Neural progenitor cell (in vitro differentiated cells): Measurements from ENCODE around the gene ZNF660. TPM values are rescaled to one million over a fixed set of nuclear protein-coding genes. Genes with fewer than 3 reads are reported as not detected.
A peak's percentile ranks its signal among the peaks of the same experiment; 100 is the strongest.

ENCODE experiments used
- DNase-seq: peaks from one replicate; pipeline ENCODE4 v3.0.0-alpha.2; 2016; ENCODE audit warnings: low spot score
- H2AFZ ChIP-seq: fragments of 200-600 bp; sonication (generic); replicated peaks from 2 replicates; pipeline ENCODE4 v1.6.1; 2016; ENCODE audit warnings: antibody characterized with exemption
- H3F3A ChIP-seq: fragments of 200-600 bp; sonication (generic); 2 replicates; pipeline ENCODE4 v1.6.1; 2016; ENCODE audit warnings: antibody characterized with exemption, low read depth
- H3K27ac ChIP-seq: fragments of 200-600 bp; sonication (generic); 2 replicates; pipeline ENCODE4 v1.5.1; 2016; ENCODE audit warnings: mild to moderate bottlenecking
- H3K27me3 ChIP-seq: fragments of 200-600 bp; sonication (generic); 2 replicates; pipeline ENCODE4 v1.6.1; 2016; ENCODE audit warnings: mild to moderate bottlenecking, moderate library complexity
- H3K36me3 ChIP-seq: fragments of 200-600 bp; sonication (generic); 2 replicates; pipeline ENCODE4 v1.5.1; 2016
- H3K4me1 ChIP-seq: fragments of 200-600 bp; sonication (generic); 2 replicates; pipeline ENCODE4 v1.6.1; 2016; ENCODE audit warnings: mixed run types
- H3K4me2 ChIP-seq: fragments of 200-600 bp; sonication (generic); 2 replicates; pipeline ENCODE4 v1.6.1; 2016
- H3K4me3 ChIP-seq: fragments of 200-600 bp; sonication (generic); 2 replicates; pipeline ENCODE4 v1.5.1; 2016
- H3K79me2 ChIP-seq: fragments of 200-600 bp; sonication (generic); 2 replicates; pipeline ENCODE4 v1.6.1; 2016; ENCODE audit warnings: low read depth
- H3K9ac ChIP-seq: fragments of 200-600 bp; sonication (generic); 2 replicates; pipeline ENCODE4 v1.6.1; 2016
- H3K9me3 ChIP-seq: fragments of 200-600 bp; sonication (generic); 2 replicates; pipeline ENCODE4 v1.5.1; 2016; ENCODE audit warnings: low read depth
- H4K20me1 ChIP-seq: fragments of 200-600 bp; sonication (generic); 2 replicates; pipeline ENCODE4 v1.6.1; 2016; ENCODE audit warnings: low read depth
- H3K27ac Mint-ChIP-seq: 3 replicates; pipeline ENCODE4 v1.8.0; 2021; ENCODE audit warnings: mixed read lengths
- H3K27me3 Mint-ChIP-seq: 2 replicates; pipeline ENCODE4 v1.8.0; 2022; ENCODE audit warnings: low read depth, mild to moderate bottlenecking, inconsistent platforms, moderate library complexity, mixed read lengths; ENCODE audit not compliant: insufficient read depth
- H3K36me3 Mint-ChIP-seq: 3 replicates; pipeline ENCODE4 v1.8.0; 2021; ENCODE audit warnings: mixed read lengths
- H3K4me1 Mint-ChIP-seq: 3 replicates; pipeline ENCODE4 v1.8.0; 2021; ENCODE audit warnings: mixed read lengths
- H3K4me3 Mint-ChIP-seq: 3 replicates; pipeline ENCODE4 v1.8.0; 2021; ENCODE audit warnings: mild to moderate bottlenecking, moderate library complexity, mixed read lengths
- H3K9me3 Mint-ChIP-seq: 3 replicates; pipeline ENCODE4 v1.8.0; 2020; ENCODE audit warnings: mixed read lengths
- CTCF ChIP-seq: fragments of 200-600 bp; sonication (generic); IDR thresholded peaks from 2 replicates; pipeline ENCODE4 v1.5.1; 2017; ENCODE audit warnings: antibody characterized with exemption, mild to moderate bottlenecking
- EZH2 ChIP-seq: fragments of 200-600 bp; sonication (generic); IDR thresholded peaks from 2 replicates; pipeline ENCODE4 v1.6.1; 2017; ENCODE audit warnings: antibody characterized with exemption, mild to moderate bottlenecking, moderate library complexity
- EZH2phosphoT487 ChIP-seq: fragments of 200-600 bp; sonication (generic); IDR thresholded peaks from 2 replicates; pipeline ENCODE4 v1.6.1; 2017; ENCODE audit warnings: antibody characterized with exemption
- total RNA-seq: library from RNA; depleted of rRNA; stranded (reverse); fragments of >200 nt; gene quantifications from 2 replicates; pipeline ENCODE4 v1.2.3, GENCODE V29; 2015; ENCODE audit warnings: low replicate concordance

ZNF660 gene
- total RNA-seq, 1 donor from 2014 or later: 26.7 TPM

- Mint-ChIP-seq H3K9me3 (peaks cover 58% of the 10 kb centered on the region), H3K36me3 (peaks cover 79% of the 10 kb centered on the region)
- H3K36me3 ChIP-seq: peaks cover 61% of the 10 kb centered on the region
These were observed 57.6 kb downstream of the ZNF660 start for GRCh38 chr3:44642337-44642736.

GRCh38 chr3:44643024-44643423 lies 58.3 kb downstream of the ZNF660 start:
- TF ChIP-seq EZH2: no peak
- TF ChIP-seq EZH2phosphoT487: no peak
- TF ChIP-seq CTCF: no peak
- Mint-ChIP-seq H3K4me1 (peaks cover 2% of the 10 kb centered on the region), H3K9me3 (peaks cover 51% of the 10 kb centered on the region), H3K36me3 (peaks cover 72% of the 10 kb centered on the region), H3K4me3 (no peak overlapping the region), H3K27ac (no peak overlapping the region), H3K27me3 (no peaks in the 10 kb centered on the region)
- H4K20me1 ChIP-seq: no peaks in the 10 kb centered on the region
- H3K9ac ChIP-seq: no peak overlapping the region
- no peak overlapping the region for H3K4me2 ChIP-seq
- DNase-seq: no peak
- no peaks in the 10 kb centered on the region for H3K27me3 ChIP-seq
- peaks cover 14% of the 10 kb centered on the region for H3F3A ChIP-seq
- no peak overlapping the region for H3K27ac ChIP-seq
- no peak overlapping the region for H2AFZ ChIP-seq
- peaks cover 25% of the 10 kb centered on the region for H3K9me3 ChIP-seq
- no peak overlapping the region for H3K4me3 ChIP-seq
- H3K79me2 ChIP-seq: peaks cover 17% of the 10 kb centered on the region
- H3K36me3 ChIP-seq: peaks cover 54% of the 10 kb centered on the region
- H3K4me1 ChIP-seq: no peaks in the 10 kb centered on the region

More at GRCh38 chr3:44642337-44642736, 57.6 kb downstream of the ZNF660 start:
- H2AFZ ChIP-seq: no peak overlapping the region
- H3K27ac Mint-ChIP-seq: no peak overlapping the region
- no peak overlapping the region for H3K4me3 Mint-ChIP-seq
- H3K4me2 ChIP-seq: no peak overlapping the region
- peaks cover 14% of the 10 kb centered on the region for H3F3A ChIP-seq
- TF ChIP-seq EZH2phosphoT487: no peak
- no peak for TF ChIP-seq EZH2
- TF ChIP-seq CTCF: no peak
- H3K9me3 ChIP-seq: peaks cover 25% of the 10 kb centered on the region
- H3K4me1 Mint-ChIP-seq: no peaks in the 10 kb centered on the region
- DNase-seq: no peak
- no peak overlapping the region for H3K27ac ChIP-seq
- no peaks in the 10 kb centered on the region for H4K20me1 ChIP-seq
- no peaks in the 10 kb centered on the region for H3K27me3 Mint-ChIP-seq
- H3K4me3 ChIP-seq: no peak overlapping the region
- peaks cover 24% of the 10 kb centered on the region for H3K79me2 ChIP-seq
- no peaks in the 10 kb centered on the region for H3K4me1 ChIP-seq
- H3K9ac ChIP-seq: no peak overlapping the region
- no peaks in the 10 kb centered on the region for H3K27me3 ChIP-seq

- peak overlapping the region; percentile 94 for H3K4me3 ChIP-seq
- H3K27ac Mint-ChIP-seq: peak overlapping the region; percentile 78
These were observed 63.0 kb downstream of the ZNF660 start for GRCh38 chr3:44647771-44648170.

More at GRCh38 chr3:44647771-44648170, 63.0 kb downstream of the ZNF660 start:
- Histone ChIP-seq H3K27ac (no peak overlapping the region), H3K27me3 (no peaks in the 10 kb centered on the region), H3K36me3 (peaks cover 17% of the 10 kb centered on the region), H3K4me1 (peaks cover 10% of the 10 kb centered on the region), H2AFZ (no peak overlapping the region), H3K9ac (no peak overlapping the region), H3F3A (peaks cover 14% of the 10 kb centered on the region), H3K9me3 (peaks cover 13% of the 10 kb centered on the region), H3K79me2 (peaks cover 28% of the 10 kb centered on the region), H3K4me2 (peak overlapping the region; percentile 91), H4K20me1 (peaks cover 7% of the 10 kb centered on the region)
- Mint-ChIP-seq H3K36me3 (peaks cover 47% of the 10 kb centered on the region), H3K27me3 (peaks cover 2% of the 10 kb centered on the region), H3K4me3 (peak overlapping the region; percentile 98), H3K9me3 (peaks cover 14% of the 10 kb centered on the region), H3K4me1 (peaks cover 10% of the 10 kb centered on the region)
- DNase-seq: no peak
- TF ChIP-seq EZH2 (no peak), EZH2phosphoT487 (no peak), CTCF (no peak)
